GM10248 (cell line): ENCODE results near the gene TRPV6.

Source experiments
- CTCF ChIA-PET: fragments of 300-600 bp; sonication (Branson Sonifier 250); formaldehyde crosslinking; extraction: SDS; loops from one replicate; lab custom pipeline; 2021; ENCODE audit warnings: antibody characterized with exemption; lab: Yijun Ruan, JAX
- POLR2A ChIA-PET: fragments of 350-650 bp; sonication (Branson Sonifier 250); formaldehyde crosslinking; extraction: SDS; loops from one replicate; lab custom pipeline; 2020; ENCODE audit warnings: antibody characterized with exemption; lab: Yijun Ruan, JAX
- DNase-seq: peaks from one replicate; pipeline ENCODE4 v3.0.0; 2012; ENCODE audit errors: extremely low spot score
- TF ChIP-seq, protein P1 (sequence below): IDR thresholded peaks from 2 replicates; pipeline ENCODE4 v1.5.1; 2012; ENCODE audit warnings: mild to moderate bottlenecking, low read depth; ENCODE audit errors: extremely low read depth, missing control alignments, control extremely low read depth

The TRPV6 gene

DNA sequence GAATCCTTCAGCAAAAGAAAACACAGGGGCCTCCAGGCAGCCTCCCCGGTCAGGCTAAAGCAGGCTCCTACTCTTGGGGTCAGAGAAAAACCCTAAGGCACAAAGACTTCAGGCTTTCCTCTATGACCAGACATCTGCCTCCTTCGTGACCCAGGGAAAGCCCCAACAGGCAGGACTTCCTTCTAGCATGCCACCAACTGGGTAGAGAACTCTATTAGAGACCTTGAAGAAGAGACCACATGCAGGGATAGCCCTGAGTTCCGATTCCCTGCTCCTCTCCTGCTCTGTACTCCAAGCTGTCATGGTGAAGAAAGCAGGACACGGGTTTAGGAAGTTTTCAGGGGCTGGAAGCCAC is 1.3 kb downstream of the TRPV6 start:
- CTCF ChIA-PET, result no interaction called here
- POLR2A ChIA-PET, result no interaction called here
- TF ChIP-seq, protein P1, sequence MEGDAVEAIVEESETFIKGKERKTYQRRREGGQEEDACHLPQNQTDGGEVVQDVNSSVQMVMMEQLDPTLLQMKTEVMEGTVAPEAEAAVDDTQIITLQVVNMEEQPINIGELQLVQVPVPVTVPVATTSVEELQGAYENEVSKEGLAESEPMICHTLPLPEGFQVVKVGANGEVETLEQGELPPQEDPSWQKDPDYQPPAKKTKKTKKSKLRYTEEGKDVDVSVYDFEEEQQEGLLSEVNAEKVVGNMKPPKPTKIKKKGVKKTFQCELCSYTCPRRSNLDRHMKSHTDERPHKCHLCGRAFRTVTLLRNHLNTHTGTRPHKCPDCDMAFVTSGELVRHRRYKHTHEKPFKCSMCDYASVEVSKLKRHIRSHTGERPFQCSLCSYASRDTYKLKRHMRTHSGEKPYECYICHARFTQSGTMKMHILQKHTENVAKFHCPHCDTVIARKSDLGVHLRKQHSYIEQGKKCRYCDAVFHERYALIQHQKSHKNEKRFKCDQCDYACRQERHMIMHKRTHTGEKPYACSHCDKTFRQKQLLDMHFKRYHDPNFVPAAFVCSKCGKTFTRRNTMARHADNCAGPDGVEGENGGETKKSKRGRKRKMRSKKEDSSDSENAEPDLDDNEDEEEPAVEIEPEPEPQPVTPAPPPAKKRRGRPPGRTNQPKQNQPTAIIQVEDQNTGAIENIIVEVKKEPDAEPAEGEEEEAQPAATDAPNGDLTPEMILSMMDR, result no peak
- DNase-seq, result no peak

DNA sequence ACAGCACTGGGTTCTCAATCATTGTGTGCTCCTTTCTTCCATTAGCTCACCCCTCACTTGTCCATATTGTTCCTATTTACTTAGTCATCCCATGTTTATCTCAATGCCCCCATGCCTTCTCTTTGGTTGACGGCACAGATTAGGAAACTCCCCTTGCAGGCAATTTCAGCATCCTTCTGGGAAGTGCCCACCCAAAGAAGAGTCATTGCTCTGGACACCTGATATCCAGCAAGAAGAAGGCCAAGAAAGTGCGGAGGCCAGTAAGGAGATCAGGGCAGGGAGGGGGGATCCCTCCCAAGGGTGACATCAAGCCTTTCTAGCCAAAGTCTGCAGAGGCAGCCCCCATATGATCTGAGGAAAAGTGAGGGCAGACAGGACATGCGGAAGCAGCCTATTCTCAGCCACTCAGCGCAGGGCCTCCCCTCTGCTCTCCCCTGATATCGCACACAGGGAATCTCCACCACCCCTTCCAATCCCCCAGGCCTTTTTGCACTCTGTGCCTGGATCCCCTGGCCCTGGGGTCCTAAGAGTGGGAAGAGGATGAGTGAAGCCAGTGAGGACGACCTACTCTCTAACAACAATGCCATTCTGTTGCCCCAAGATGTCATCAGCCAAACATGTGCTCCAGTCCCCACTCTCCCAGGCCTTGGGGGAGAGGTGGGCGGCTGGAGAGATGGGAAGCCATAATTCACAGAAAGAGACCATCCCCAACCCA is 1.8 kb downstream of the TRPV6 start:
- TF ChIP-seq, protein P1, result no peak
- CTCF ChIA-PET, result interaction anchor here (1.6 to 4.6 kb wide), 3 partner anchors 13 to 118 kb away, joined by 3 to 39 read pairs (median 18); no protein-coding TSS in a partner anchor
- no peak for DNase-seq
- POLR2A ChIA-PET, result no interaction called here

DNA sequence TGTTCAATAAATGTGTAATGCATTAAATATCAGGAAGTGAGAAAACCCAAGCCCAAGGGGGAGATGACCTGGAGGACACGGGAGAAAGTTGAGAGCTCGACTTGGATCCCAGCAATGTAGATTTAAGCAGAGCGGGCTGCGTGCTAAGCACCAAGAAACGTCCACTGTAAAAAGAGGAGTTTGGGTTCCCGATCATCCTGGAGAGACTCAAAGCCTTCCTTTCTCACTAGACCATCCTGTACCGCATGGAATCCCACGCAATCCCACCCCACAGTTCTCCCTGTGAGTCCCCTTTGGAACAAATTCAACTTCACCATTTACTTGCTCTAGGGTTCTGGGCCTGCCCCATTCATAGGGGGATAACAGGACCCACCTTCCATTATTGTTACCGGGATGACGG is 2.4 kb downstream of the TRPV6 start:
- DNase-seq, result no peak
- ChIA-PET POLR2A (no interaction called here), CTCF (interaction anchor here (1.5 to 4.8 kb wide), 6 partner anchors 12 to 125 kb away, joined by 3 to 39 read pairs (median 18); partner anchors contain the start of gene EPHB6)
- TF ChIP-seq, protein P1, result no peak

- DNase-seq, result no peak
- TF ChIP-seq, protein P1, result no peak
- ChIA-PET POLR2A (no interaction called here), CTCF (interaction anchor here (1.1 to 4.8 kb wide), 11 partner anchors 11 to 366 kb away, joined by 3 to 39 read pairs (median 9); partner anchors contain the start of gene EPHB6)
Observed at GRCh38 chr7:142882338-142882678, 3.2 kb downstream of the TRPV6 start.

- CTCF ChIA-PET, result interaction anchor here (0.9 to 4.8 kb wide), 28 partner anchors 11 to 365 kb away, joined by 3 to 39 read pairs (median 4); partner anchors contain the start of genes EPHB6 and TAS2R40
- TF ChIP-seq, protein P1, result no peak
- no peak for DNase-seq
- POLR2A ChIA-PET, result no interaction called here
Observed at GRCh38 chr7:142881586-142882337, 3.8 kb downstream of the TRPV6 start.

DNA sequence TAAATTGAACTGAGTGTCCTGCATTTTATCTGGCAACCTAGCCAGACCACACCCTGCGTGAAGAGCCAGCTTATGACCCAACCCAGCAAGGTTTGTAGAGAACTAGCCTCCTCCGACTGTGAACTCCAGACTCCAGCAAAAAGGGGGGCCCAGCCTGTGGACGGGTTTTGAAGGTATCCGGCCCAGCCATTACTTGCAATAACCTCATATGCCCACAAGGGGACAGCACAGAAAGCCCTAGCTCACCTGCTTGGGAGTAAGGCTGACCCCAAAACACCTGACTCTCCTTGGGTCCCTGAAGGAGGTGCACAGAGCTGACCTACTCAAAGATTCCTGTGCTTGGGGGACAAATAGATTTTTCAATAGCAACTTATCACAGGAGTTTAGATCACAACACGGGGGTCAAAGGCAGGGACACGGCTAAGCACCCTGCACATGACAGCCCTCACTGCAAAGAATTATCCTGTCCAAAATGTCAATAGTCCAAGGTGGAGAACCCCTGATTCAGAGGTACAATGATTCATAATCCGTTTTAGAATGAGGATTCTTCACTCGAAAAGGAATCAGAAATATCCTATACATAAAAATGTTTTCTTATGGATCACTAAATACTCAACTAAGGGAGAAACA is 4.6 kb downstream of the TRPV6 start:
- TF ChIP-seq, protein P1, result peak; percentile 73
- DNase-seq, result peak; percentile 72
- ChIA-PET CTCF (interaction anchor here (0.9 to 4.8 kb wide), 26 partner anchors 10 to 364 kb away, joined by 3 to 39 read pairs (median 6); partner anchors contain the start of genes EPHB6 and TAS2R40), POLR2A (no interaction called here)
